Breast epithelium (tissue), 3 donors: ENCODE data around the gene VPS52.

Experiments used
- CTCF ChIP-seq, 3 donors: fragments of 450-650 bp; IDR thresholded peaks; one replicate each; pipeline ENCODE4 v1.5.1; 2016 to 2017; ENCODE audit warnings: antibody characterized with exemption in 3 of 3, mild to moderate bottlenecking in 3 of 3, moderate library complexity in 3 of 3
- POLR2A ChIP-seq: fragments of 450-650 bp; IDR thresholded peaks from one replicate; pipeline ENCODE4 v1.6.1; 2016; ENCODE audit warnings: antibody characterized with exemption, mild to moderate bottlenecking, moderate library complexity
- POLR2AphosphoS5 ChIP-seq, 3 donors: sonication (generic); formaldehyde crosslinking; IDR thresholded peaks; one replicate each; pipeline ENCODE4 v1.6.1; 2017; ENCODE audit warnings: antibody characterized with exemption in 3 of 3

GRCh38 chr6:33288921-33289783, 17.5 kb upstream of the VPS52 start, which contains the start of the genes PFDN6 and WDR46:
- TF ChIP-seq POLR2AphosphoS5 (IDR thresholded peaks at IDR 0.05): peak; percentile 39 to 83 (median 72)
- TF ChIP-seq CTCF (IDR thresholded peaks at IDR 0.05): no peak
- no peak for TF ChIP-seq POLR2A
